ENCODE data around the gene PRTG.

DNA sequence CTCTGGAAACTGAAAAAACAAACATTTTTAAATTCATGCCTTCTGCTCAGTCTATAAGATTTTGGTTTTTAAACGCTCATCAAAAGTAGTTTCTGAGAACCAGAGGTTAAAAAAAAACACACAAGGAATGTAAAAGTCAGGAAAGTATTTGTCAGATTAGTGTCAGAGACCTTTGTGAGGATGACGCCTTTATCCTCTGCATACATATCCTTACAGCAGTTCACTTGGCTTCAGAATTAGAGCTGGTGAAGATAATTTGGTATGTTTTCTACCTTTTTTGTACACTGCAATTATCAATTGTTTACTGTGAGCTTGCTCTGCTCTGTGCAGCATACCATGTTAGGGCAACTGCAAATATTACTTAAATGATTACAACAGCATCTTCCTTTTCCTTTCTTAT lies 8.3 kb downstream of the PRTG start:
- TF ChIP-seq CSDC2 (CRISPR knock-in tag; IDR thresholded peaks at IDR 0.05) (no peak), ZFP3 (CRISPR knock-in tag; IDR thresholded peaks at IDR 0.05) (no peak), ESRRG (CRISPR knock-in tag; IDR thresholded peaks at IDR 0.05) (no peak), ISL1 (CRISPR knock-in tag; IDR thresholded peaks at IDR 0.05) (no peak), ZNF70 (CRISPR knock-in tag; IDR thresholded peaks at IDR 0.05) (no peak), OSR1 (CRISPR knock-in tag; IDR thresholded peaks at IDR 0.05) (no peak), PATZ1 (CRISPR knock-in tag; IDR thresholded peaks at IDR 0.05; ENCODE audit: borderline replicate concordance) (no peak), ZNF565 (CRISPR knock-in tag; conservative IDR thresholded peaks at IDR 0.05; ENCODE audit: low read depth) (no peak), CREB5 (CRISPR knock-in tag; IDR thresholded peaks at IDR 0.05; ENCODE audit: low read depth) (no peak)
